Stimulated activated naive CD8-positive, alpha-beta T cell treated with anti-CD3 and anti-CD28 coated beads, Interleukin-15, amount 100 ng/mL, for 72 hours (primary cell): ENCODE results near the gene NANOS2.
"Not testable (repeated sequence)": the region's sequence is repeated elsewhere in the genome, so short reads cannot be mapped to it uniquely, and the experiment has no call there.

Source experiments
- ATAC-seq: fragments of 150-1000 bp; cut with Tn5 transposase; 2 replicates; pipeline ENCODE4 v1.10.0; 2021; ENCODE audit warnings: mild to moderate bottlenecking, moderate library complexity
- DNase-seq, 2 donors: peaks; one replicate each; pipeline ENCODE4 v3.0.0; 2021 to 2022
- H3K27ac Mint-ChIP-seq, 2 donors: one replicate each; pipeline ENCODE4 v1.8.0; 2022; ENCODE audit warnings: mild to moderate bottlenecking in 2 of 2, mixed read lengths in 2 of 2, moderate library complexity in 2 of 2
- H3K27me3 Mint-ChIP-seq: one replicate; pipeline ENCODE4 v1.8.0; 2022; ENCODE audit warnings: mixed read lengths
- H3K4me1 Mint-ChIP-seq: one replicate; pipeline ENCODE4 v1.8.0; 2022; ENCODE audit warnings: mild to moderate bottlenecking, mixed read lengths
- H3K4me3 Mint-ChIP-seq, 2 donors: one replicate each; pipeline ENCODE4 v1.8.0; 2022; ENCODE audit warnings: mild to moderate bottlenecking in 2 of 2, mixed read lengths in 2 of 2, moderate library complexity in 1 of 2
- H3K9me3 Mint-ChIP-seq, 2 donors: one replicate each; pipeline ENCODE4 v1.8.0; 2022; ENCODE audit warnings: mixed read lengths in 2 of 2

The NANOS2 gene

GRCh38 chr19:45906221-45906620 is 8.4 kb downstream of the NANOS2 start:
- Mint-ChIP-seq H3K4me3 (no peak overlapping the region), H3K4me1 (peaks cover 19% of the 10 kb centered on the region), H3K9me3 (no peaks in the 10 kb centered on the region), H3K27me3 (peaks cover 23% of the 10 kb centered on the region), H3K27ac (no peak overlapping the region)
- DNase-seq: no peak
- ATAC-seq: no peak

GRCh38 chr19:45905011-45905410 is 9.6 kb downstream of the NANOS2 start:
- peaks cover 31% of the 10 kb centered on the region for H3K4me1 Mint-ChIP-seq
- no peak for DNase-seq
- peaks cover 13% of the 10 kb centered on the region for H3K27me3 Mint-ChIP-seq
- ATAC-seq: no peak
- H3K9me3 Mint-ChIP-seq: no peaks in the 10 kb centered on the region
- H3K4me3 Mint-ChIP-seq: no peak overlapping the region
- H3K27ac Mint-ChIP-seq: no peak overlapping the region

GRCh38 chr19:45902651-45903625 is 11.6 kb downstream of the NANOS2 start:
- DNase-seq (peak; percentile 100), ATAC-seq (peak; percentile 88)
- H3K4me3 Mint-ChIP-seq: peak overlapping the region; percentile 95 to 96
- H3K27ac Mint-ChIP-seq: peak overlapping the region in 1 of 2 donors; percentile 96
- H3K4me1 Mint-ChIP-seq: peaks cover 33% of the 10 kb centered on the region
- H3K9me3 Mint-ChIP-seq: no peaks in the 10 kb centered on the region
- H3K27me3 Mint-ChIP-seq: peaks cover 8% of the 10 kb centered on the region

- Mint-ChIP-seq H3K4me1 (peaks cover 33% of the 10 kb centered on the region), H3K4me3 (peak within 1 kb of the TSS; percentile 95 to 96), H3K9me3 (no peaks in the 10 kb centered on the region), H3K27me3 (peaks cover 8% of the 10 kb centered on the region), H3K27ac (peak within 1 kb of the TSS; percentile 70 to 96)
- no peak for DNase-seq
- ATAC-seq: peak; percentile 8
These were observed 12.5 kb downstream of the NANOS2 start, which contains the start of gene MYPOP for GRCh38 chr19:45901912-45902650. MYPOP (minus strand) TSS chr19:45902613; CDS start chr19:45901773, 840 bp downstream.

GRCh38 chr19:45901432-45901911 is 13.1 kb downstream of the NANOS2 start:
- DNase-seq: peak; percentile 39 to 63
- Mint-ChIP-seq H3K9me3 (no peaks in the 10 kb centered on the region), H3K27me3 (peaks cover 8% of the 10 kb centered on the region), H3K27ac (no peak overlapping the region), H3K4me1 (peaks cover 33% of the 10 kb centered on the region), H3K4me3 (peak overlapping the region; percentile 79 to 96)
- ATAC-seq: peak; percentile 29

- H3K27me3 Mint-ChIP-seq: peaks cover 8% of the 10 kb centered on the region
- H3K9me3 Mint-ChIP-seq: no peaks in the 10 kb centered on the region
- H3K4me3 Mint-ChIP-seq: peak overlapping the region; percentile 35 to 79
- H3K27ac Mint-ChIP-seq: no peak overlapping the region
- peaks cover 33% of the 10 kb centered on the region for H3K4me1 Mint-ChIP-seq
- DNase-seq (no peak), ATAC-seq (no peak)
These were observed 13.7 kb downstream of the NANOS2 start for GRCh38 chr19:45900738-45901431.

- Mint-ChIP-seq H3K9me3 (no peaks in the 10 kb centered on the region), H3K27me3 (peaks cover 8% of the 10 kb centered on the region), H3K27ac (no peak overlapping the region), H3K4me1 (peaks cover 33% of the 10 kb centered on the region), H3K4me3 (peak overlapping the region in 1 of 2 donors; percentile 35)
- no peak for DNase-seq
- ATAC-seq: no peak
These were observed 14.5 kb downstream of the NANOS2 start for GRCh38 chr19:45899919-45900589.

- no peak for ATAC-seq
- H3K4me3 Mint-ChIP-seq: no peak overlapping the region
- H3K9me3 Mint-ChIP-seq: no peaks in the 10 kb centered on the region
- H3K27me3 Mint-ChIP-seq: peaks cover 7% of the 10 kb centered on the region
- H3K4me1 Mint-ChIP-seq: peaks cover 33% of the 10 kb centered on the region
- no peak for DNase-seq
- no peak overlapping the region for H3K27ac Mint-ChIP-seq
These were observed 15.3 kb downstream of the NANOS2 start for GRCh38 chr19:45899253-45899652.

- DNase-seq (no peak), ATAC-seq (no peak)
- no peak overlapping the region for H3K4me3 Mint-ChIP-seq
- no peak overlapping the region for H3K27ac Mint-ChIP-seq
- H3K4me1 Mint-ChIP-seq: peaks cover 30% of the 10 kb centered on the region
- H3K9me3 Mint-ChIP-seq: no peaks in the 10 kb centered on the region
- no peaks in the 10 kb centered on the region for H3K27me3 Mint-ChIP-seq
These were observed 17.2 kb downstream of the NANOS2 start for GRCh38 chr19:45897261-45897812.

GRCh38 chr19:45895983-45896599 is 18.5 kb downstream of the NANOS2 start:
- DNase-seq, H3K27me3 Mint-ChIP-seq, H3K9me3 Mint-ChIP-seq, H3K27ac Mint-ChIP-seq, H3K4me3 Mint-ChIP-seq, ATAC-seq: not testable (repeated sequence)
- H3K4me1 Mint-ChIP-seq: peaks cover 20% of the 10 kb centered on the region

GRCh38 chr19:45895519-45895972 is 19.0 kb downstream of the NANOS2 start:
- H3K4me3 Mint-ChIP-seq: no peak overlapping the region
- peaks cover 14% of the 10 kb centered on the region for H3K4me1 Mint-ChIP-seq
- H3K27ac Mint-ChIP-seq: peak overlapping the region in 1 of 2 donors; percentile 29
- no peaks in the 10 kb centered on the region for H3K27me3 Mint-ChIP-seq
- ATAC-seq (no peak), DNase-seq (no peak)
- H3K9me3 Mint-ChIP-seq: no peaks in the 10 kb centered on the region

GRCh38 chr19:45890877-45891276 is 23.7 kb downstream of the NANOS2 start:
- no peak for ATAC-seq
- H3K4me3 Mint-ChIP-seq: no peak overlapping the region

GRCh38 chr19:45889210-45889885 is 25.2 kb downstream of the NANOS2 start:
- H3K4me3 Mint-ChIP-seq: no peak overlapping the region
- H3K9me3 Mint-ChIP-seq: no peaks in the 10 kb centered on the region
- H3K4me1 Mint-ChIP-seq: peaks cover 21% of the 10 kb centered on the region
- no peak for ATAC-seq
- H3K27me3 Mint-ChIP-seq: no peaks in the 10 kb centered on the region
- H3K27ac Mint-ChIP-seq: no peak overlapping the region
- DNase-seq: no peak

More at GRCh38 chr19:45890877-45891276, 23.7 kb downstream of the NANOS2 start:
- no peaks in the 10 kb centered on the region for H3K9me3 Mint-ChIP-seq
- H3K4me1 Mint-ChIP-seq: peaks cover 15% of the 10 kb centered on the region
- no peak for DNase-seq
- H3K27ac Mint-ChIP-seq: peak overlapping the region in 1 of 2 donors; percentile 81
- H3K27me3 Mint-ChIP-seq: no peaks in the 10 kb centered on the region
